A549 (cell line): Measurements from ENCODE around the gene OAS3.

Experiments used
- CBX8 ChIP-seq: fragments of 200-600 bp; sonication (generic); IDR thresholded peaks from 2 replicates; pipeline ENCODE4 v1.6.1; 2016
- EHMT2 ChIP-seq: fragments of 200-600 bp; sonication (generic); IDR thresholded peaks from 2 replicates; pipeline ENCODE4 v1.6.1; 2016; ENCODE audit warnings: antibody characterized with exemption, low read depth, mild to moderate bottlenecking, moderate library complexity
- ESRRA ChIP-seq: fragments of 150-350 bp; IDR thresholded peaks from 2 replicates; pipeline ENCODE4 v1.6.1; 2014; ENCODE audit warnings: mild to moderate bottlenecking, low read length, borderline replicate concordance
- HOXB5 ChIP-seq: fragments of 250-450 bp; sonication (Bioruptor Pico); IDR thresholded peaks from 2 replicates; pipeline ENCODE4 v1.5.0; 2020; ENCODE audit warnings: mild to moderate bottlenecking, moderate library complexity
- JUN ChIP-seq, 2 experiments: fragments of >200 bp; sonication (Bioruptor Twin); formaldehyde crosslinking; IDR thresholded peaks; 2 replicates in 1 of 2; 3 replicates in 1 of 2; pipeline ENCODE4 v1.6.1; 2016 to 2017
- KDM1A ChIP-seq: fragments of 200-600 bp; sonication (generic); IDR thresholded peaks from 2 replicates; pipeline ENCODE4 v1.6.1; 2016; ENCODE audit warnings: low read depth, mild to moderate bottlenecking
- MAZ ChIP-seq: fragments of 150-350 bp; IDR thresholded peaks from 2 replicates; pipeline ENCODE4 v1.6.1; 2014; ENCODE audit warnings: antibody characterized with exemption, low read depth, low read length, borderline replicate concordance
- POLR2AphosphoS2 ChIP-seq: conservative IDR thresholded peaks from 2 replicates; pipeline ENCODE4 v1.6.1; 2012; ENCODE audit warnings: low read length, improper control_type of control experiment, inconsistent platforms
- TP53 ChIP-seq: fragments of 250-450 bp; sonication (Bioruptor Pico); IDR thresholded peaks from 2 replicates; pipeline ENCODE4 v1.5.0; 2021; ENCODE audit warnings: mild to moderate bottlenecking, moderate library complexity
- TF ChIP-seq, protein P1 (sequence below): fragments of >200 bp; sonication (Bioruptor Twin); formaldehyde crosslinking; IDR thresholded peaks from 3 replicates; pipeline ENCODE4 v1.5.1; 2016

DNA sequence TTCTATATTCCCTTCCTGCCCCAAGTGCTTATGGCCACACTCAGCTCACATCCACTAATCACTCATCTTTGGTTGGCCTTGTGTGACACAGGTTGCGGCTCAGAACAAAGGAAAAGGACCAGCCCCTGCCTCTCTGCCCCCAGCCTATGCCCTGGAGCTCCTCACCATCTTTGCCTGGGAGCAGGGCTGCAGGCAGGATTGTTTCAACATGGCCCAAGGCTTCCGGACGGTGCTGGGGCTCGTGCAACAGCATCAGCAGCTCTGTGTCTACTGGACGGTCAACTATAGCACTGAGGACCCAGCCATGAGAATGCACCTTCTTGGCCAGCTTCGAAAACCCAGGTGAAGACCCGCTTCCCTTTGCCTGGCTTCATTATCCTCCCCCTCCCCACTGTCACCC, 24.3 kb downstream of the OAS3 start:
- TF ChIP-seq MAZ (no peak), EHMT2 (no peak), ESRRA (no peak), HOXB5 (CRISPR knock-in tag) (no peak), POLR2AphosphoS2 (no peak), JUN (IDR thresholded peaks at IDR 0.05) (no peak), TP53 (CRISPR knock-in tag) (no peak), CBX8 (no peak), KDM1A (no peak)
- TF ChIP-seq, protein P1, sequence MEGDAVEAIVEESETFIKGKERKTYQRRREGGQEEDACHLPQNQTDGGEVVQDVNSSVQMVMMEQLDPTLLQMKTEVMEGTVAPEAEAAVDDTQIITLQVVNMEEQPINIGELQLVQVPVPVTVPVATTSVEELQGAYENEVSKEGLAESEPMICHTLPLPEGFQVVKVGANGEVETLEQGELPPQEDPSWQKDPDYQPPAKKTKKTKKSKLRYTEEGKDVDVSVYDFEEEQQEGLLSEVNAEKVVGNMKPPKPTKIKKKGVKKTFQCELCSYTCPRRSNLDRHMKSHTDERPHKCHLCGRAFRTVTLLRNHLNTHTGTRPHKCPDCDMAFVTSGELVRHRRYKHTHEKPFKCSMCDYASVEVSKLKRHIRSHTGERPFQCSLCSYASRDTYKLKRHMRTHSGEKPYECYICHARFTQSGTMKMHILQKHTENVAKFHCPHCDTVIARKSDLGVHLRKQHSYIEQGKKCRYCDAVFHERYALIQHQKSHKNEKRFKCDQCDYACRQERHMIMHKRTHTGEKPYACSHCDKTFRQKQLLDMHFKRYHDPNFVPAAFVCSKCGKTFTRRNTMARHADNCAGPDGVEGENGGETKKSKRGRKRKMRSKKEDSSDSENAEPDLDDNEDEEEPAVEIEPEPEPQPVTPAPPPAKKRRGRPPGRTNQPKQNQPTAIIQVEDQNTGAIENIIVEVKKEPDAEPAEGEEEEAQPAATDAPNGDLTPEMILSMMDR = no peak
